Natural killer cell (primary cell): ENCODE results near the gene G2E3. TPM values are rescaled to one million over a fixed set of nuclear protein-coding genes. Genes with fewer than 3 reads are reported as not detected.
"Not testable (repeated sequence)": the region's sequence is repeated elsewhere in the genome, so short reads cannot be mapped to it uniquely, and the experiment has no call there.

ENCODE experiments used
- ATAC-seq, 3 donors: fragments of 150-1000 bp in 2 of 3; fragments of 200-7000 bp in 1 of 3; cut with Tn5 transposase; 1 replicate in 1 of 3; 2 replicates in 2 of 3; pipeline ENCODE4 v1.10.0; 2021; ENCODE audit warnings: mild to moderate bottlenecking in 2 of 3, moderate library complexity in 2 of 3
- DNase-seq, 2 donors: peaks; one replicate each; pipeline versions ENCODE4 v3.0.0 to v3.0.0-alpha.2; 2013 to 2021; ENCODE audit warnings: mixed read lengths in 1 of 2
- H3K27ac ChIP-seq: one replicate; pipeline ENCODE4 v1.5.1; 2013; ENCODE audit warnings: mild to moderate bottlenecking, low read length
- H3K27me3 ChIP-seq: one replicate; pipeline ENCODE4 v1.6.1; 2013; ENCODE audit warnings: low read length; ENCODE audit not compliant: control insufficient read depth, insufficient read depth
- H3K36me3 ChIP-seq: one replicate; pipeline ENCODE4 v1.6.1; 2013; ENCODE audit warnings: low read length; ENCODE audit not compliant: control insufficient read depth, insufficient read depth
- H3K4me1 ChIP-seq: one replicate; pipeline ENCODE4 v1.6.1; 2013; ENCODE audit warnings: low read length; ENCODE audit not compliant: control insufficient read depth, insufficient read depth
- H3K4me3 ChIP-seq: one replicate; pipeline ENCODE4 v1.5.1; 2013; ENCODE audit warnings: low read length
- H3K9me3 ChIP-seq: one replicate; pipeline ENCODE4 v1.6.1; 2013; ENCODE audit warnings: low read length; ENCODE audit not compliant: control insufficient read depth, insufficient read depth
- H3K27ac Mint-ChIP-seq, 2 donors: one replicate each; pipeline ENCODE4 v1.8.0; 2022; ENCODE audit warnings: mild to moderate bottlenecking in 2 of 2, mixed read lengths in 2 of 2, moderate library complexity in 1 of 2
- H3K27me3 Mint-ChIP-seq, 2 donors: one replicate each; pipeline ENCODE4 v1.8.0; 2022; ENCODE audit warnings: low read depth in 2 of 2, mixed read lengths in 2 of 2
- H3K36me3 Mint-ChIP-seq: one replicate; pipeline ENCODE4 v1.8.0; 2022; ENCODE audit warnings: mixed read lengths
- H3K4me1 Mint-ChIP-seq, 2 donors: one replicate each; pipeline ENCODE4 v1.8.0; 2022; ENCODE audit warnings: mixed read lengths in 2 of 2
- H3K4me3 Mint-ChIP-seq: one replicate; pipeline ENCODE4 v1.8.0; 2022; ENCODE audit warnings: mild to moderate bottlenecking, moderate library complexity, mixed read lengths
- H3K9me3 Mint-ChIP-seq, 2 donors: one replicate each; pipeline ENCODE4 v1.8.0; 2022; ENCODE audit warnings: mixed read lengths in 2 of 2
- WGBS: methylation state at CpG from one replicate; pipeline ENCODE4 v1.1.7; 2013; ENCODE audit warnings: missing lambda C conversion rate; ENCODE audit not compliant: insufficient coverage; 5-methylcytosine and 5-hydroxymethylcytosine counted together
- intact Hi-C: fragments of 100-400 bp; cut with micrococcal nuclease; formaldehyde crosslinking; loops from one replicate; pipeline ENCODE4 v1.14.2; 2022
- total RNA-seq, 4 donors: library from RNA; stranded (reverse); fragments of 120-200 nt in 1 of 4; gene quantifications; one replicate each; pipeline versions ENCODE4 v1.2.3 to v1.2.4, GENCODE V29; 2013 to 2022
- TF ChIP-seq, protein P1 (sequence below): fragments of 200-600 bp; IDR thresholded peaks from one replicate; pipeline ENCODE4 v1.8.0; 2022; ENCODE audit warnings: antibody characterized with exemption

The G2E3 gene
- total RNA-seq, 3 donors from 2014 or later (not counting 1 experiment from before 2014, with no cell fraction given): 28.7 to 47.1 (median 33.4) TPM

DNA sequence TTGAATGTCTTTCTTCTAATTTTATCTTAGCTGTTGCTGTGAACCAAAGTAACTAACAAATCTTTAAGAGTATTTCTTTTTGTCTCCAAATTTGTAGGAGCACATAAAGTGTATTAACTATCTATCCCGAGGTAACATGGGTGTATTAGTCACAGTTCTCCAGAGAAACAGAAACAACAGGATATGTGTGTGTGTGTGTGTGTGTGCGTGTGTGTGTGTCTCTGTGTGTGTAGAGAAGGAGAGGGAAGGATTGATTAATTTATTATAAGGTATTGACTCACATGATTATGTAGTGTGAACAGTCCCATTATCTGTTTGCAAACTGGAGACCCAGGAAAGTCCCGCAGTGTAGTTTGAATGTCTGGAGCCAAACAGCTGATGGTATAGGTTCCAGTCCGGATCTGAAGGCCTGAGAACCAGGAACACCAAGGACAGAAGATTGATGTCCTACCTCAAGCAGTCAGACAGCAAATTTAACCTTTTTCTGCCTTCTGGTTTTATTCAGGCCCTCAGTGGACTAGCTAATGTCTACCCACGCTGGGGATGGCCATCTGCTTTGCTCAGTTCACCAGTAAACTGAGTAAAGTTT is 14.4 kb downstream of the G2E3 start:
- H3K36me3 ChIP-seq: no peaks in the 10 kb centered on the region
- no peaks in the 10 kb centered on the region for H3K4me1 ChIP-seq
- TF ChIP-seq, protein P1, sequence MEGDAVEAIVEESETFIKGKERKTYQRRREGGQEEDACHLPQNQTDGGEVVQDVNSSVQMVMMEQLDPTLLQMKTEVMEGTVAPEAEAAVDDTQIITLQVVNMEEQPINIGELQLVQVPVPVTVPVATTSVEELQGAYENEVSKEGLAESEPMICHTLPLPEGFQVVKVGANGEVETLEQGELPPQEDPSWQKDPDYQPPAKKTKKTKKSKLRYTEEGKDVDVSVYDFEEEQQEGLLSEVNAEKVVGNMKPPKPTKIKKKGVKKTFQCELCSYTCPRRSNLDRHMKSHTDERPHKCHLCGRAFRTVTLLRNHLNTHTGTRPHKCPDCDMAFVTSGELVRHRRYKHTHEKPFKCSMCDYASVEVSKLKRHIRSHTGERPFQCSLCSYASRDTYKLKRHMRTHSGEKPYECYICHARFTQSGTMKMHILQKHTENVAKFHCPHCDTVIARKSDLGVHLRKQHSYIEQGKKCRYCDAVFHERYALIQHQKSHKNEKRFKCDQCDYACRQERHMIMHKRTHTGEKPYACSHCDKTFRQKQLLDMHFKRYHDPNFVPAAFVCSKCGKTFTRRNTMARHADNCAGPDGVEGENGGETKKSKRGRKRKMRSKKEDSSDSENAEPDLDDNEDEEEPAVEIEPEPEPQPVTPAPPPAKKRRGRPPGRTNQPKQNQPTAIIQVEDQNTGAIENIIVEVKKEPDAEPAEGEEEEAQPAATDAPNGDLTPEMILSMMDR: no peak
- H3K27ac ChIP-seq: no peak overlapping the region
- no peaks in the 10 kb centered on the region for H3K9me3 ChIP-seq
- no peak for ATAC-seq
- DNase-seq: no peak
- no peak overlapping the region for H3K4me3 ChIP-seq
- Mint-ChIP-seq H3K27me3 (no peaks in the 10 kb centered on the region), H3K4me3 (no peak overlapping the region), H3K9me3 (no peaks in the 10 kb centered on the region), H3K36me3 (no peaks in the 10 kb centered on the region), H3K27ac (no peak overlapping the region), H3K4me1 (peaks cover 84% of the 10 kb centered on the region in 2 donors)
- 89% methylated on average over 5 of the region's 5 CpGs for WGBS
- no peaks in the 10 kb centered on the region for H3K27me3 ChIP-seq
- intact Hi-C loops: no loop called here

DNA sequence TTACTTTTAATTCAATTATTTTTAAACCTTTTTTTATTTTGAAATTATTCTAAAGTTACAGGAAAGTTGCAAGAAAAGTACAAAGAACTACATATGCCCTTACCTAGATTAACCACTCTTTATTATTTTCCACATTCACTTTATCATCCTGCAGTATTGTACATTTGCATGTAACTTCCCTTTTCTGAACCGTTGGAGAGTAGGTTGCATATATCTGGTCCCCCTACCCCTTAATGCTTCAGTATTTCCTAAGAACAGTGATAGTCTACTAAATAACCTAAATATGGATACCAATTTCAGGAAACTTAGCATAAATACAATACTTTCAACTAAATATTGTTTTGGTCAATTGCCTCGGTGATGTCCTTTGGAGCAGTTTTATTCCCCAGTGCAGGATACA is 15.0 kb downstream of the G2E3 start:
- Histone ChIP-seq H3K27ac (no peak overlapping the region), H3K4me1 (no peaks in the 10 kb centered on the region), H3K27me3 (no peaks in the 10 kb centered on the region), H3K4me3 (no peak overlapping the region), H3K9me3 (no peaks in the 10 kb centered on the region), H3K36me3 (no peaks in the 10 kb centered on the region)
- intact Hi-C loops: no loop called here
- no peaks in the 10 kb centered on the region for H3K9me3 Mint-ChIP-seq
- TF ChIP-seq, protein P1: no peak
- no peak overlapping the region for H3K27ac Mint-ChIP-seq
- H3K4me1 Mint-ChIP-seq: peaks cover 81 to 85% of the 10 kb centered on the region in 2 donors
- no peaks in the 10 kb centered on the region for H3K27me3 Mint-ChIP-seq
- H3K4me3 Mint-ChIP-seq: no peak overlapping the region
- WGBS: 43% methylated on average over 2 of the region's 2 CpGs
- DNase-seq: no peak
- no peaks in the 10 kb centered on the region for H3K36me3 Mint-ChIP-seq
- no peak for ATAC-seq

DNA sequence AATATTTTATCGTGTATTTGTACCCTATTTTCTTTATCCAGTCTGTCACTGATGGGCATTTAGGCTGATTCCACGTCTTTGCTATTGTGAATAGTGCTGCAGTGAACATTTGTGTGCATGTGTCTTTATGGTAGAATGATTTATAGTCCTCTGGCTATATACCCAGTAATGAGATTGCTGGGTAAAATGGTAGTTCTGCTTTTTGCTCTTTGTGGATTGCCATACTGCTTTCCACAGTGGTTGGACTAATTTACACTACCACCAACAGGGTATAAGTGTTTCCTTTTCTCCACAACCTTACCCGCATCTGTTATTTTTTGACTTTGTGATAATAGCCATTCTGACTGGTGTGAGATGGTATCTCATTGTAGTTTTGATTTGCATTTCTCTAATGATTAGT is 15.8 kb downstream of the G2E3 start:
- H3K36me3 Mint-ChIP-seq, H3K4me3 ChIP-seq, intact Hi-C loops, H3K4me1 ChIP-seq, DNase-seq, H3K9me3 ChIP-seq, H3K27ac Mint-ChIP-seq, H3K27ac ChIP-seq, ATAC-seq, H3K4me3 Mint-ChIP-seq, H3K9me3 Mint-ChIP-seq, H3K27me3 ChIP-seq, H3K27me3 Mint-ChIP-seq, H3K36me3 ChIP-seq: not testable (repeated sequence)
- H3K4me1 Mint-ChIP-seq: peaks cover 75 to 82% of the 10 kb centered on the region in 2 donors
- WGBS: 75% methylated on average over 3 of the region's 3 CpGs

DNA sequence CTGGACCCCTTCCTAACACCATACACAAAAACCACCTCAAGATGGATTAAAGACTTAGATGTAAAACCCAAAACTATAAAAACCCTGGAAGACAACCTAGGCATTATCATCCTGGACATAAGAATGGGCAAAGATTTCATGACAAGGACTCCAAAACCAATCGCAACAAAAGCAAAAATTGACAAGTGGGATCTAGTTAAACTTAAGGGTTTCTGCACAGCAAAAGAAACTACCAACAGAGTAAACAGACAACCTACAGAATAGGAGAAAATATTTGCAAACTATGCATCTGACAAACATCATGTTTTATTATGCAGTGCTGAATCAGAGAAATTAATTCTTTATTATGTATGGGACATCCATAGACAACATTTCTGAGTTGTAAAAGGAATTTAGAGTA is 17.4 kb downstream of the G2E3 start:
- H3K9me3 ChIP-seq, H3K36me3 ChIP-seq, H3K9me3 Mint-ChIP-seq, intact Hi-C loops, H3K4me1 ChIP-seq, H3K36me3 Mint-ChIP-seq, ATAC-seq, H3K27me3 ChIP-seq, H3K4me3 ChIP-seq, DNase-seq, H3K27me3 Mint-ChIP-seq, H3K27ac ChIP-seq, H3K4me3 Mint-ChIP-seq, H3K27ac Mint-ChIP-seq: not testable (repeated sequence)
- 100% methylated on average over 1 of the region's 1 CpG for WGBS
- peaks cover 60 to 72% of the 10 kb centered on the region in 2 donors for H3K4me1 Mint-ChIP-seq
